Effector memory CD8-positive, alpha-beta T cell (primary cell): ENCODE results near the gene ZNF680.

Experiments used
- ATAC-seq: fragments of 150-1000 bp; cut with Tn5 transposase; replicated peaks from 2 replicates; pipeline ENCODE4 v1.10.0; 2021; ENCODE audit warnings: mild to moderate bottlenecking, moderate library complexity
- DNase-seq, 3 experiments: peaks; one replicate each; pipeline ENCODE4 v3.0.0; 2021
- H3K27ac Mint-ChIP-seq, 2 donors: one replicate each; pipeline ENCODE4 v1.8.0; 2022; ENCODE audit warnings: mild to moderate bottlenecking in 2 of 2, mixed read lengths in 2 of 2, moderate library complexity in 2 of 2
- H3K27me3 Mint-ChIP-seq, 2 donors: one replicate each; pipeline ENCODE4 v1.8.0; 2022; ENCODE audit warnings: mixed read lengths in 2 of 2
- H3K36me3 Mint-ChIP-seq: one replicate; pipeline ENCODE4 v1.8.0; 2022; ENCODE audit warnings: mild to moderate bottlenecking, moderate library complexity, mixed read lengths; ENCODE audit not compliant: insufficient read depth
- H3K4me1 Mint-ChIP-seq, 2 donors: one replicate each; pipeline ENCODE4 v1.8.0; 2022; ENCODE audit warnings: low read depth in 2 of 2, mixed read lengths in 2 of 2
- H3K4me3 Mint-ChIP-seq, 2 donors: one replicate each; pipeline ENCODE4 v1.8.0; 2022; ENCODE audit warnings: mild to moderate bottlenecking in 2 of 2, mixed read lengths in 2 of 2, moderate library complexity in 2 of 2
- H3K9me3 Mint-ChIP-seq, 2 donors: one replicate each; pipeline ENCODE4 v1.8.0; 2022; ENCODE audit warnings: mixed read lengths in 2 of 2
- total RNA-seq, 9 experiments: gene quantifications; one replicate each; lab custom pipeline; 2026; lab: John Stamatoyannopoulos, UW

The ZNF680 gene
- 10.8 to 32.9 (median 13.8) reads per million in 9 experiments for total RNA-seq

DNA sequence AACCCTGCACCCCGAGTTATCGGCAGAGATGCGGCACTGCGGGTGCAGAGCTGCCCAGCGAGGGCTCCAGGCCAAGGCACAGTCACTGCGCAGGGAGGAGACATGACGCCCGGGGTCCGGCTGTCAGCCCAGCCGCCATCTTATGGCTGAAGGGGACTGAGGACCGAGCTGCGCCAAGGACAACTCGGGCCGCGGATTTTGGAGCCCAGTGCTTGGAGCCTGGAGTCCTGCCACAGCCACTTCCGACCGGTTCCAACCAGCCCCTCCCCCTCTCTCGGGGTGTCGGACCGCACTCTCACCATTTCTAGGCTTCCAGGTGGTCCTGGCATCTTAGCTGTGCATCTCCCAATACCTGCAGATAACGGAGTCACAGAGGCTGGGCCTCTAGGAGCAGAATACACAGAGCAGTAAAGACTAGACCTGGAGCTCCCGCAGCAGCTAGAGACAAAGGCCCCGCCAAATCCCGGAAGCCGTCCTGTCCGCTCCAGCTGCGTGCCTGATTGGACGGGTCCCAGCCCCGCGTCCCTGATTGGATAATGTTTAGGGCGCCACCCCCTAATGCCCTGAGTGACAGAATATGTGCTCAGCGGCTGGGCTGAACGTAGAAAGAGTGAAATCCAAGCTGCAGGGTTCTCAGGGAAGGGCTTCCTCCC is at the start of gene ZNF680:
TSS of gene ZNF680 (minus strand) at position 446 of the 653 bp plus-strand sequence. CDS start at position 329, 117 bp downstream.
- Mint-ChIP-seq H3K4me3 (peak within 1 kb of the TSS; percentile 99 to 100), H3K27ac (peak within 1 kb of the TSS; percentile 96), H3K27me3 (no peaks in the 10 kb centered on the region), H3K4me1 (peaks cover 21 to 41% of the 10 kb centered on the region in 2 donors), H3K9me3 (no peaks in the 10 kb centered on the region), H3K36me3 (peaks cover 15% of the 10 kb centered on the region)
- ATAC-seq (peak; percentile 97), DNase-seq (peak; percentile 86 to 90 (median 87))

DNA sequence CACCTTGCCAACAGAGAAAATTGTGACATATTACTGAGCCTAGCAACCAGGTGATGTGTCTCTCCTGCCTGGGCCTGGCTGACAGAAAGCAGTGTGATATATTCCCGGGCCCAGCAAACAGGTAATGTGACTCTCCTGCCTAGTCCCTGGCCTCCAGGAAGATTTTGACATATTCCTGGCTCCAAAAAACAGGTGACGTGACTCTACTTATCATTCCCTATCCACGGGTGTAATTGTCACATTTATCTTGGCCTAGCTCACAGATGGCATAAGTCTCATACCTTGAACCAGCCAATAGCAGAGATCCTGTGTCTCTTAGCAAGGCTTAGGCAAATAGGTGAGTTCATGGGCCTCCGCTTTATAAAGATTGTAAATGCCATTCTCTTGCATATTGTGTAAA is 49.6 kb upstream of the ZNF680 start:
- no peaks in the 10 kb centered on the region for H3K36me3 Mint-ChIP-seq
- H3K27ac Mint-ChIP-seq, result no peak overlapping the region
- no peak for DNase-seq
- ATAC-seq, result no peak
- H3K9me3 Mint-ChIP-seq, result no peaks in the 10 kb centered on the region
- H3K4me3 Mint-ChIP-seq, result no peak overlapping the region
- H3K27me3 Mint-ChIP-seq, result no peaks in the 10 kb centered on the region
- H3K4me1 Mint-ChIP-seq, result no peaks in the 10 kb centered on the region

DNA sequence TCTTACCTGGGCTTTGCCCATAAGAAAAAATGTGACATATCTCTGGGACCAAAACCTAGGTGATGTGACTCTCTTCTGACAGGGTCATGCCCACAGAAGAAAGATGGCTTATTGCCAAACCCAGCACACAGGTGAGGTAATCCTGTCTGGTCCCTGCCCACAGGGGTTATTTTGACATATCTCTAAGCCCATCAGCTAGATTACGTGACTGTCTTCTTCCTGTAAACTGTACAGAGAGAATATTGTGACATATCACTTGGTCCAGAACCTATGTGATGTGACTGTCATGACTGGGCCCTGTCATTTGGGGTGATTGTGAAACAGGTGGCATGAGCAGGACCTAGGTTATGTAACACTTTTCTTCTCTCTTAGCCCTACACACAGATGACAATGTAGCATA is 48.8 kb upstream of the ZNF680 start:
- Mint-ChIP-seq H3K27me3 (no peaks in the 10 kb centered on the region), H3K4me1 (no peaks in the 10 kb centered on the region), H3K4me3 (no peak overlapping the region), H3K36me3 (no peaks in the 10 kb centered on the region), H3K27ac (peak overlapping the region in 1 of 2 donors; percentile 59), H3K9me3 (no peaks in the 10 kb centered on the region)
- peak; percentile 54 for ATAC-seq
- DNase-seq, result no peak

GRCh38 chr7:64610997-64611396 is 48.1 kb upstream of the ZNF680 start:
- no peaks in the 10 kb centered on the region for H3K9me3 Mint-ChIP-seq
- H3K4me3 Mint-ChIP-seq, result no peak overlapping the region
- ATAC-seq (no peak), DNase-seq (no peak)
- no peaks in the 10 kb centered on the region for H3K27me3 Mint-ChIP-seq
- H3K27ac Mint-ChIP-seq, result peak overlapping the region in 1 of 2 donors; percentile 59
- H3K4me1 Mint-ChIP-seq, result no peaks in the 10 kb centered on the region
- no peaks in the 10 kb centered on the region for H3K36me3 Mint-ChIP-seq

- Mint-ChIP-seq H3K36me3 (no peaks in the 10 kb centered on the region), H3K4me1 (no peaks in the 10 kb centered on the region), H3K4me3 (no peak overlapping the region), H3K27me3 (no peaks in the 10 kb centered on the region), H3K9me3 (no peaks in the 10 kb centered on the region), H3K27ac (no peak overlapping the region)
- DNase-seq (no peak), ATAC-seq (no peak)
Measured at GRCh38 chr7:64608116-64608910, 45.4 kb upstream of the ZNF680 start.

GRCh38 chr7:64606385-64606784 is 43.5 kb upstream of the ZNF680 start:
- no peak overlapping the region for H3K4me3 Mint-ChIP-seq
- ATAC-seq (no peak), DNase-seq (no peak)
- H3K27ac Mint-ChIP-seq, result no peak overlapping the region
- H3K36me3 Mint-ChIP-seq, result no peaks in the 10 kb centered on the region
- H3K9me3 Mint-ChIP-seq, result no peaks in the 10 kb centered on the region
- H3K4me1 Mint-ChIP-seq, result no peaks in the 10 kb centered on the region
- no peaks in the 10 kb centered on the region for H3K27me3 Mint-ChIP-seq

DNA sequence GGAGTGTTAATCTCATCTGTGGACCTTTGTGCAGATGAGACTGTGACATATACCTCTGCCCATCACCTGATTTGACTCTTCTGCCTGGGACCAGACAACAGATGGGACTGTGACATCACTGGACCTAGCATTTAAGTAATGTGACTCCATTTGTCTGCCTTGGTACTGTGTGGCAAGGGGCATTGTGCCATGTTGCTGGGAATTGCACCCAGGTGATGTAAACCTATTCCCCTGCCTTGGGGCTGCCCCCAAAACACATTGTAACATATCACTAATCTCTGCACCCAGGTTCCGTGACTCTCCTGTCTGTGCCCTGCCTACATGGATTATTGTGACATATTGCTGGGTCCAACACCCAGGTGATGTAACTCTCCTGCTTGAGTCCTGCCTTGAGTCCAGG is 40.4 kb upstream of the ZNF680 start:
- no peaks in the 10 kb centered on the region for H3K4me1 Mint-ChIP-seq
- H3K4me3 Mint-ChIP-seq, result no peak overlapping the region
- H3K36me3 Mint-ChIP-seq, result no peaks in the 10 kb centered on the region
- H3K27me3 Mint-ChIP-seq, result no peaks in the 10 kb centered on the region
- H3K9me3 Mint-ChIP-seq, result no peaks in the 10 kb centered on the region
- no peak overlapping the region for H3K27ac Mint-ChIP-seq
- ATAC-seq (no peak), DNase-seq (no peak)

- no peaks in the 10 kb centered on the region for H3K9me3 Mint-ChIP-seq
- H3K4me3 Mint-ChIP-seq, result no peak overlapping the region
- DNase-seq, result no peak
- H3K27me3 Mint-ChIP-seq, result no peaks in the 10 kb centered on the region
- no peak overlapping the region for H3K27ac Mint-ChIP-seq
- H3K4me1 Mint-ChIP-seq, result no peaks in the 10 kb centered on the region
- H3K36me3 Mint-ChIP-seq, result no peaks in the 10 kb centered on the region
- ATAC-seq, result no peak
Measured at GRCh38 chr7:64602518-64602917, 39.6 kb upstream of the ZNF680 start.

DNA sequence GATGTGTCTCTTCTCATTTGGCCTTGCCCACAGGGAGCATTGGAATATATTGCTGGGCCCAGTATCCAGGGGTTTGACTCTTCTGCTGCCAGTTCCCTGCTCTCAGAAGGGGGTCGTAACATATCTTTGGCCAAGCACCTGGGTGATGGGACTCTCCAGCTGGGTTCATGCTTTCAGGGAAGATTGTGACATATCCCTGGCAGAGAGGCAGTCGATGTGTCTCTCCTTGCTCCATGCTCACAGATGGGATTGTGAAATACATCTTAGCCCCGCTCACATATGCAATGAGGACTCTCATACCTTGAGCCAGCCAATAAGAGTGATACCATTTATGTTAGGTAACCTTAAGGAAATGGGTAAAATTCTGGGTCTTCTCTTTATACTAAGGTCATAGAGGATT is 39.2 kb upstream of the ZNF680 start:
- DNase-seq (no peak), ATAC-seq (no peak)
- Mint-ChIP-seq H3K9me3 (no peaks in the 10 kb centered on the region), H3K27ac (no peak overlapping the region), H3K4me1 (no peaks in the 10 kb centered on the region), H3K36me3 (no peaks in the 10 kb centered on the region), H3K4me3 (no peak overlapping the region), H3K27me3 (no peaks in the 10 kb centered on the region)

- no peaks in the 10 kb centered on the region for H3K36me3 Mint-ChIP-seq
- no peak overlapping the region for H3K27ac Mint-ChIP-seq
- H3K4me3 Mint-ChIP-seq, result no peak overlapping the region
- no peaks in the 10 kb centered on the region for H3K9me3 Mint-ChIP-seq
- no peak for DNase-seq
- H3K4me1 Mint-ChIP-seq, result no peaks in the 10 kb centered on the region
- no peaks in the 10 kb centered on the region for H3K27me3 Mint-ChIP-seq
- no peak for ATAC-seq
Measured at GRCh38 chr7:64599359-64599758, 36.5 kb upstream of the ZNF680 start.

GRCh38 chr7:64590971-64591370 is 28.1 kb upstream of the ZNF680 start:
- Mint-ChIP-seq H3K36me3 (no peaks in the 10 kb centered on the region), H3K4me1 (no peaks in the 10 kb centered on the region), H3K27ac (no peak overlapping the region), H3K9me3 (no peaks in the 10 kb centered on the region), H3K27me3 (peaks cover 0 to 11% of the 10 kb centered on the region in 2 donors), H3K4me3 (no peak overlapping the region)
- no peak for DNase-seq
- ATAC-seq, result no peak

DNA sequence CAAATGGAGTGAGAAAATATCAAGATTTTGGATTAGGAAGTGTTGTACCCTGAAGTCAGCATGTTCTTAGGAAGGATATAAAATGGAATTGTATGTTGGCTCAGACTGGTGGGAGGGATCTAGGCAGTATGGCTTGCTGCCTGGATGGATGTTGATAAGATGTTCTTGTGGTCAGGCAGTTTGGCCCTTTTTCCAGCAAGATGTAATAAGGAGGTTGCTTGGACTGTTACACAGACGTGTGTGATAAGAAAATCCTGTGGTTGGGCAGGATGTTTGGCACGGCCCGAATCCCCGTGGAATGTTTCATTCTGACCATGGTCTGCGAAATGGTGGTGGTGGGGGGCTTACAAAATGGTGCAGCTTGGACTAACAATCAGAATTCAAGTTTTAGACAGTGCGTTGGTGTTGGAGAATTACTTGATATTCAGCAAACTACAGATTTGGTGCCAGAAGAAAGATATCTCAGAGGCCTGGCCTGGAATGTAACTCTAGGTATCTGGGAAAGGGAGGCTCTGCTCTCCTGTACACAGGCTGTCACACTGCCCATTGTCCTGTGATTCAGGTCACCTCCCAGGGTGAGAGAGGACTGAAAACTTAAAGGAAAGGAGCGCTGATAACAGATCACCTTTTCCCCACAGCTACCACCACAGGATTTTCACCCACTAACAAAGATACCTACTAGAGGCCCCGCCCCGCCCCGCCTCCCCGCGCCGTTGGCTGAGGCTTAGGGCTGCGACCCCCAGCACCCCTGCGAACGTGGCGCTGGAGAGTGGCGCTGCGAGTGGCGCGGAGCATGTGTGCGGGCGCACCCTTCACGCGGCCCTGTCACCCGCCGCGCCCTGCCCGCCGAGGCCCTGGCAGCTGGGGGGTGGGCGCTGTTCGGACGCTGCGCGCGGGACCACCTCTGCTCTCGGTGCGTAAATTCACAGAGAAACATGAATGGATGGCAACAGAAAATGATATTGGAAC is 19.3 kb upstream of the ZNF680 start:
- Mint-ChIP-seq H3K9me3 (no peaks in the 10 kb centered on the region), H3K27me3 (peaks cover 0 to 2% of the 10 kb centered on the region in 2 donors), H3K4me1 (no peaks in the 10 kb centered on the region), H3K4me3 (no peak overlapping the region), H3K36me3 (peaks cover 1% of the 10 kb centered on the region), H3K27ac (no peak overlapping the region)
- DNase-seq (no peak), ATAC-seq (no peak)

DNA sequence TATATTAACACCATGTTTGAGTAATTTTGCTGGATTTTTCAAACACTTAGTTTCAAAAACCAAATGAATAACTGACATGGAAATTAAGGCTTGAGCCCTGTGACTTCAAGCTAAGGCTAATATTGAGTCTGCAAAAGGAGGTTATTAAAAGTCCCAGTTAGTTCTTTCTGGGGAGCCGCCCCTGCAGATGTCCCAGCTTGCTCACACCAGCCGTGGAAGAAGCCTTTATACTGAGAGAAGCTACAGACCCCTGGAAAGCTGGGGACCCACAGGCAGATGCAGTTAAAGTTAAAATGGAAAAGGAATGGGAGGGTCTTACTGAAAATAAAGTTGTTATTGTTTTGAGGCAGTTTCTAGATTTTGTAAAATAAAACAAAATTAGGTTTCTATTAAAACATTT is 18.5 kb upstream of the ZNF680 start:
- ATAC-seq (no peak), DNase-seq (no peak)
- H3K27ac Mint-ChIP-seq, result no peak overlapping the region
- no peak overlapping the region for H3K4me3 Mint-ChIP-seq
- H3K36me3 Mint-ChIP-seq, result peaks cover 3% of the 10 kb centered on the region
- H3K27me3 Mint-ChIP-seq, result no peaks in the 10 kb centered on the region
- H3K9me3 Mint-ChIP-seq, result no peaks in the 10 kb centered on the region
- no peaks in the 10 kb centered on the region for H3K4me1 Mint-ChIP-seq
